Activated CD8-positive, alpha-beta memory T cell treated with anti-CD3 and anti-CD28 coated beads, Interleukin-2, amount 50 U/mL, for 1 hour (primary cell): ENCODE data around the gene AKT1.
"Not testable (repeated sequence)": the region's sequence is repeated elsewhere in the genome, so short reads cannot be mapped to it uniquely, and the experiment has no call there.

Experiments used
- DNase-seq: peaks from one replicate; pipeline ENCODE4 v3.0.0-alpha.2; 2020; ENCODE audit errors: extremely low read depth

Gene AKT1

DNA sequence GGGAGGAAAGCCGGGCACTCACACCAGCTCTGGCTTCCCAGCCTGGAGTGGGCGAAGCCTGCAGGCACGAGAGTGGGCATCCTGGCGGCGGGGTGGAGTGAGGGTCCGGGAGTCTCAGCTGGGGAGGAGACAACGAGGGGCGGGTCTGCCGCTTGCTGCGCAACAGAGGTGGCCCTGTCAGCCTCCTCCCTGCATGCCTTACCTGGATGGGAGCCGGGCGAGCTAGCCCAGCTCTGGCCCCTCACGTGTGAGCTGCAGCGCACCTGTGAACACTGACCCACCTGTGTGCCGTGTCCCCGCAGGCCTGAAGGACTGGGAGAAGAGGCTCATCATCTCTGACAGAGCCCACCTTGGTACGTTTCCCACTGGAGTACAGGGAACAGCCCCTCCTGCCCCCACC lies 56.5 kb downstream of the AKT1 start:
- DNase-seq, result no peak

DNA sequence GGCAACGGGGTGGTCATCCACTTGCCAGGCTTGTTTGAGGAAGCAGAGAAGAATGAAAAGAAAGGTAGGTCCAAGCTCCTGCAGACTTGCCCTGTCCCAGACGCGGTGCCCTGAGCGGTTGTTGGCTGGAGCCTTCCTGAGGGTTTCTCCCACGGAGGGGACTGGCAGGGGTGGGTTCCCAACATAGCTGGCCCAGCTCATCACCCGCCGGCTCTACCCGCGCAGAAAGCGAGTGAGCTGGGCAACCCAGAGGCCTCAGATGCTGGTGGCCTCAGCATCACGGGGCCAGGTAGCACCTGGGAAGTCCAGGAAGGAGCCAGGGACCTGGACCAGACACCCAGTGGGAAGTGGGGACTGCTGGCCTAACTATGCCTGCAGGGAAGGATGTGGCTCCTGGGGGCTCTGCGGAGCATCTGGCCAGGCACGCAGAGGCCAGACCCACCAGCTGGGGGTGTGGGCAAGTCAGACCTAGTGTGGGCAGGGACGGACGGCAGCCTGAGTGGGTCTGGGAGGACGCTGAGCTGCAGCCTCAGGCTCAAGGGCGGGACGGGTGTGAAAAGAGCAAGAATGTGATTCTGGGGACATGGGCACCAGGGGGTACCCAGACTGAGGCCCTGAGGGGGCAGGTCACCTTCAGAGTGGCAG lies 57.1 kb downstream of the AKT1 start:
- DNase-seq, result no peak

DNA sequence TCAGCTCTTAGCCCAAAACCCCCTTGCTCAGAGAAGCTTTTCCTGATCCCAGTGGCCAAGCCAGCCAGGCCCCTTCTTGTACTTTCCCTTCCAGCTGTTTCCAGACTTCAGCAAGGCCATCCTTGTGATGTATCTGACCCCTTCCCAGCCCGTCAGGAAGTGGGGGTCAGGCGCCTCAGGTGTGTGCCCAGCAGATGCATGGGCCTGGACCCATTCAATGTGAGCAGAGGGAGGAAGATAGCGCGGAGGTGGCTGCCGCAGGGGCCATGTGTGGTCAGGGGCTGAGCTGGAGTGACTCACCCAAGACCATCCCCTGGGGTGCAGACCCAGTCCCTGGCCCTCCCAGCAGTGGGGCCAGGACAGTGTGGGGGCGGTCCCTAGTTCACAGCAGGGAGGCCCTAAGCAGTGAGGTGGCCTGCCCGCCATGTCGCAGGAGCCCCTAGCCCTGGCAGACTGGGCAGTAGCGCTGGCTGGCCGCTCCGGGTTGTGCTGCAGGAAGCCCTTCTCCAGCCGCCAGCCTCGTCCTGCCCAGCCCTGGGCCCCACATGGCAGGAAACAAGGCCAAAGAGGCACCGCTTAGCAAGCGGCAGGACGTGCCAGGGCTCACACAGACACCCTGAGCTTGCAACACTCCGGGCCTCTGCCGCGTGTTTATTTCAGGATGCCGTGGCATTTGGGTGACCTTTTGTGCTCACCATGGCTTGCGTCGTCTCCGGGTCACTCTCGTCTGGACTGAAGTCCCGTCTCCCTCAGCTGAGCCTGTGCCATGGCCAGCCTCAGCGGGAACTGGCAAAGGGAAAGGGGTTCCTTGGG lies 59.5 kb downstream of the AKT1 start:
- DNase-seq, result no peak

DNA sequence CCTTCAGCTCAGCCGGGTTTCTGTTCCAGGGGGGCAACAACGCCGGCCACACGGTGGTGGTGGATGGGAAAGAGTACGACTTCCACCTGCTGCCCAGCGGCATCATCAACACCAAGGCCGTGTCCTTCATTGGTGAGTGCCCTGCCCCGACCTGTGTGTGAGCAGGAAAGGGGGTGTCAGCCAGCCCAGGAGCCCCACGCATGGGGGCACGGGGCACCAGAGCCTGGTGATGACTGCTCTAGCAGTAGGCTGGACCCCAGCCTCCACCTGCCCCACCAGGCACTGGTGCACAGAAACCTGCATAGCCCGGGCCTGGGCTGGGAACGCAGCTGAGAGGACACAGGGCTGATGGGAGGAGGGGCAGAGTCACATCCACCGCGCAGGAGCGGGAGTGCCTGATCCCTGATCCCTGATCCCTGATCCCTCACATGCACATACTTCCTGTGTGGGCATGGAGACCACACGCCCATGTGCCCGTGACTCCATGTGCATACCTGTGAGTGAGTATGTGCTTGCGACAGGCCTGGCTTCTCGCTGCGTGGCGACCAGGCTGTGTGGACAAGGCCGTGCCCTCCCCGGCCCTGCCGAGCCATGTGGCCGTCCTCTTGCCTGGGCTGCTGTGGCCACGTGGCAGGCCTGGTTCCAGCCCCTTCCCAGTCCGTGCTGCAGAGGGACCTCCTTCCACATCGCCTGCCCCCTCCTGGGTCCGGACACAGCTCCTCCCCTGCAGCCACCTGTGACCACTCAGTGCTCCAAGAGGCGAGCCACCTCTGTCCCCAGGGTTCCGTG lies 60.4 kb downstream of the AKT1 start:
- DNase-seq, result no peak

DNA sequence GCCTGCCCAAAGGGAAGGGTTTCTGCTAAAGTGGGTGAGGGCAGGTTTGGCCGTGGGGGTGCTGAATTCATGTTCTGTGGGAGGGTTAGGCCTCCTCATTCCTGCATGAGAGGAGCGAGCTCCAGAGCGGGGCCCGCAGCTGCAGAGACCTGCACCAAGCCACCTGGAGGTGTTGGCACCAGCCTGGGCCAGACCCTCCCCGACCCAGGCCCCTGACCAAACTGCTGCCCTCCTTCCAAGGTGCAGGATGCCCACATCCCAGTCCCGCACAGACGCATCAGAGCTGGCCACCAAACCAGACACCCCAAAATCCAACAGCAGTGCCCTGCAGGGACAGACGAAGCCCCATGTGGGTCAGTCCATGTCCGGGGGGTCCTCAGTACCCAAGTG lies 61.0 kb downstream of the AKT1 start:
- DNase-seq, result no peak

DNA sequence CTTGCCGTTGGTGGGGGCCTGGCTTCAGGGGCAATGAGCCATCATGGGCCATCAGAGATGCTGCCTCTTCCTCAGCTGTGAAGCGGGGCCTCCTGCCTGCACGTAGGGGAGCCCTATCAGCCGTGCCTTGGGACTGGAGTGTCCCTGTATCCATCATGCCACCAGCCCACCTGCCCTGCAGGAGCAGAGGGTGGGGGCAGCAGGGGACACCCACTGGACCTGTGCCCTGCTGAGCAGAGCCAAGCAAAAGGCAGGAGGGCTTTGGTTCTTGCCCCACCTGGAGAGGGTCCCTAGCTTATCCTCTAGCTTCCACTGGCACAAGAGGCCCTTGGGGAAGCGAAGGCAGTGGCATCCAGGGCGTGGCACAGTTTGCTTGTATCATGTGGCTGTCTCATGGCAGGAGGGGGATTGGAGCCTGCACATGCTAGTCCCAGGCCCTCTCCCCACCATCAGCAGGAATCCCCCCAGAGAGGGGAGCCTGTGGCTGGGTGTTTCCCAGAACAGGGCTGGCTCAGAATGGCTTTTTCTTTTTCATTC lies 61.4 kb downstream of the AKT1 start:
- DNase-seq, result no peak

DNA sequence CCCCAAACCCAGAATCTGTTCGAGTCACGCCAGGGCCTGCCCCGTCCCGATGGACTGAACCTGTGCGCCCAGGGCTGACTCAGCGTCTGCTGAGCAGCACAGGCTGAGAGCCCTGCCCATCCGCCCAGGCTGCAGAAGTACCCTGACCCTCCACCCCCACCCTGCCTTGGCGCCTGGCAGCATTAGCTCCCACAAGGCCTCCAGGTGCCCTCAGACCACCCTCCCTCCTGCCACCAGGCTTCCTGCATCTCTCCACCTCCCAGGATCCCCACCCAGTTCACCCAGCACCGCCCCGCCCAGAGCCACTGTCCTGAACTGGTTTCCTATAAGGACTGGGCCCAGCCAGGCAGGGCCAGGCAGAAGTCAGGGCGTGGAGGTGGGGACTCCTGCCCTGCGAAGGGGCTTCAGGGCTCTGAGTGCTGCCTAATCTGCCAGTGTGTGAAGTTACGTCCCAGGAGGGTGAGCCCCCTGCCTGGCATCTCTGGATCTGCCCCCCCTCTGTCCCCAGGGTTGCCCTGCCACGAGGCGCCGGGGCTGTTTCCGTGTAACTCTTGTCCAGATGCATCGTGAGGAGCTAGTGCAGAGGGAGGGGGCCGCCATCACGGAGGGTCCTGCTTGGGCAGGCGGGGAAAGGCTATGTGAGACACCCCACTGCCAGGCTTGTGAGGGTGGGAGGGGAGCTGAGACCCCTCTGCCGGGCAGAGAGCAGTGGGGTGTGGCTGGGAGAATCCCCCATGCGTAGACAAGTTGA lies 62.4 kb downstream of the AKT1 start:
- no peak for DNase-seq

DNA sequence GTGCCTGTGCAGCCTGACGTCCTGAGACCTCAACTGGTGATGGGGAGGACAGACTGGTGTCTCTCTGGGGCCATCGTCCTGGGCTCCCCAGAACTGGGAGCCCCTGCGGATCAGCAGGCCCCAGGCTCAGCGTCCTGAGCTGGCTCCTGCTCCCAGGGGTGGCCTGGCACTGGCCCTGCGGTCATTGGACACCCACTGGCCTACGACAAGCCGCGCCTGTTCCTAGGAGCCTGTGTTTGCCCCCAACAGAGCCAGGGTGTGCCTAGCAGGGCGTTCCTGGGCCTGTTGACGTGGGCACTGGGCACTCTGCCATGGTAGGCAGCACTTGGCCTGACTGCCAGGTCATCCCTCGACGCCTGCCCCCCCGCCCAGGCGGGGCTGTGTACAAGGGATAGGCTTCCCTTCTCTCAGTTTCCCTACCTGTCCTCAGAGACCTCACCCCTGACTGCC lies 63.2 kb downstream of the AKT1 start:
- DNase-seq, result no peak

DNA sequence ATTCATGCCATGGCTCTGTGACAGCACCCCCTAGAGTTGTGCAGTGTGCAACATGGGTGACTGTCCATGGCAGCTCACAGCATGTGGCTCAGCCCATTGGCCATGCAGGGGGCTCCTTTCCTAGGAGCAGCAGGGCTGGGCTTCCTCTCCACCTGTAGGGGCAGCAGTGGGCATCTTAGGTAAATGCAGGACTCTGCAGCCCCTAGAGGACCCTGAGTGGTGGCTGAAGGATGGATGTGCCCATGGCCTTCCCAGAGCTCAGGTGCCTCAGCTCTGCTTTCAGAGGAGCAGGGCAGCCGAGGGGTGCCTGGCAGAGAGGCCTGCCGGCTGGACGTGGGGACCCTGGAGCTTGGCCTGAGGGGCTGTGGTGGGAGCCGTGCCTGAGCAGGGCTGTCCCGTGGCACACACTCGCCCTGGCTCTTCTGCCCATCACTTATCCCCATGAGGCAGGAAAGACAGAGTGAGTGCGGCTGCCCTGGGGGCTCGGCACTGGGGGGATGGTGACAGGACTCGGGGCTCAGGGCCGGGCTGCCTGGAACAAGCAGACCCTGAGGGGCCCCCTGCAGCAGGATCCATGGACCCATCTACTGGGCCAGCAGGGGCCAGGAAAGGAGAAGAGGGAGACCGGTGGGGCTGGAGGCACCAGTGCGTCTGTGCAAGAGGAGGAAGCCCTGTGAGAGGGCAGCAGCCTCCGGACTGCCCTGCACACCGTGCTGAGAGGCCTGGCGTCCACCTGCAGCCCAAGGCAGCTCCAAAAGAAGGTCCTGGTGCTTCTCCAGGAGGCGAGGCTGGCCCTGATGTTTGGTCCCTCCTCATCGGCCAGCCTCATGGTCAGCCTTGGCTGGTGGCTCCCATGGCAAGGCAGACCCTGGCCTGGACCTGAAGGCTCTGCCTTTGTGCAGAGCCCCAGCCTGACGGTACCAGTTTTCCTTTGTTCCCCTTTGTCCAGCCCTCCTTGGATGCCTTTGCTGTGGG lies 63.9 kb downstream of the AKT1 start:
- no peak for DNase-seq

DNA sequence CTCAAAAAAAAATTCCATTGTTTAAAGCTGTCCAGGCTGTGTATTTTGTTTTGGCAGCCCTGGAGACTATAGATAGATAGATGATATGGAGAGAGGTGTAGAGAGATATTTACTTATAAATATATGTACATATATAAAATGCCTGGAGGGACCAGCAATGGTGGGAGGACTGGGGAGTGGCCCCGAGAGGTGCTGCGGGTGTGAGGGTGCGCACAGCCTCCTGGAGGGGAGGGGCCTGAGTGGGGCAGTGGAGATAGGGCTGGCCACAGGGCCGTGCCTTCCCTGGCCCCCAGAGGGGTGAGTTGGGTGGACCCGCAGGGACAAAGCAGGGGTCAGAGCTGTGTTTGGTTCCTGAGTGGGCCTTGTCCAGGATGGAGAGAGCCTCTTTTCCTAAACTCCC lies 65.1 kb downstream of the AKT1 start:
- DNase-seq, result no peak

DNA sequence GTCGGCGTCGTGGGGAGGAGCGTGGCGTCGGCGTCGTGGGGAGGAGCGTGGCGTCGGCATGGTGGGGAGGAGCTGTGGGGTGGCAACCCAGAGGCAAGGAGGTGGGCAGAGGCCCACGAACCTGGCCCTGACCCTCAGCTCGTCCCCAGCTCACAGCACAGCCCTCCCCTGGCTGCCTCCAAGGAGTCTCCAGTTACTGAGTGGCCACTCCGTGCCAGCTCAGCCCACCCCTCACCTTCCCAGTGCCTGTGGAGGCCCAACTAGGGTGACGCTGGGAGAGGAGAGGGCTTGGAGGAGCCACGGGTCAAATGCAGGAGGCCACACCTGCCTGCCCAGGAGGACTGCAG lies 65.7 kb downstream of the AKT1 start:
- DNase-seq, result no peak

DNA sequence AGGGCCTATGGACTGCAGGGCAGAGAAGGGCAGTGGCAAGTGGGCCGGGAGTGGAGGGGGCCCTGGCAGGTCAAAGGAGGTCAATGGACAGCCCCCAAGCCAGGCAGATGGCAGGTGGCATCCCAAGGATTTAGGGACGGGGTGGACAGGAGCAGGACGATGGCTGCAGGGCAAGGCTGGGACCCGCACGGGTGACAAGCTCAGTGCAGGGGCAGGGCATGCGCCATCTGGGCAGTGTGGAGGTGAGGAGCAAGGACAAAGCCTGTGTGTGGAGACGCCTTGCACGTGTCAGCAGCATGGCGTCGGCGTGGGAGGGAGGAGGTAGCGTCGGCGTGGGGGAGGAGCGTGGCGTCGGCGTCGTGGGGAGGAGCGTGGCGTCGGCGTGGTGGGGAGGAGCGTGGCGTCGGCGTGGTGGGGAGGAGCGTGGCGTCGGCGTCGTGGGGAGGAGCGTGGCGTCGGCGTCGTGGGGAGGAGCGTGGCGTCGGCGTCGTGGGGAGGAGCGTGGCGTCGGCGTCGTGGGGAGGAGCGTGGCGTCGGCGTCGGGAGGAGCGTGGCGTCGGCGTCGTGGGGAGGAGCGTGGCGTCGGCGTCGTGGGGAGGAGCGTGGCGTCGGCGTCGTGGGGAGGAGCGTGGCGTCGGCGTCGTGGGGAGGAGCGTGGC lies 66.2 kb downstream of the AKT1 start:
- not testable (repeated sequence) for DNase-seq

DNA sequence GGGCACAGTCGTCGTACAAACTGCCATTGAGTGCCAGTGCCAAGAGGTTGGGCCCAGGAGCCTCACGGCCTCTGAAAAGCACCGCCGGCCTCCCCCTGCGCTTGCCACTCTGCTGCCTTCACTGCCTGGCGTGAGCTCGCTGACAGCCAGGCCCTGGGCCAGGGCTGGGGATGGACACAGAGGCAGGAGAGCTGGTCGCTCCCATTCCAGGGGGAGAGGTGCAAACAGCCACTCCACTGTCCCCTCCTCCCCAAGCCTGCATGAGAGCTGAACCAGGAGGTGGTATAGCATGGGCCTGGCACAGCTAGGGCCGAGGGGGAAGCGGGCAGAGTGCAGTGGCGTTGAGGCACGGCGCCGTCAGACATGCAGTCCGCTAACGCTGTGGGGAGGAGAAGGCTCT lies 66.9 kb downstream of the AKT1 start:
- DNase-seq, result no peak

DNA sequence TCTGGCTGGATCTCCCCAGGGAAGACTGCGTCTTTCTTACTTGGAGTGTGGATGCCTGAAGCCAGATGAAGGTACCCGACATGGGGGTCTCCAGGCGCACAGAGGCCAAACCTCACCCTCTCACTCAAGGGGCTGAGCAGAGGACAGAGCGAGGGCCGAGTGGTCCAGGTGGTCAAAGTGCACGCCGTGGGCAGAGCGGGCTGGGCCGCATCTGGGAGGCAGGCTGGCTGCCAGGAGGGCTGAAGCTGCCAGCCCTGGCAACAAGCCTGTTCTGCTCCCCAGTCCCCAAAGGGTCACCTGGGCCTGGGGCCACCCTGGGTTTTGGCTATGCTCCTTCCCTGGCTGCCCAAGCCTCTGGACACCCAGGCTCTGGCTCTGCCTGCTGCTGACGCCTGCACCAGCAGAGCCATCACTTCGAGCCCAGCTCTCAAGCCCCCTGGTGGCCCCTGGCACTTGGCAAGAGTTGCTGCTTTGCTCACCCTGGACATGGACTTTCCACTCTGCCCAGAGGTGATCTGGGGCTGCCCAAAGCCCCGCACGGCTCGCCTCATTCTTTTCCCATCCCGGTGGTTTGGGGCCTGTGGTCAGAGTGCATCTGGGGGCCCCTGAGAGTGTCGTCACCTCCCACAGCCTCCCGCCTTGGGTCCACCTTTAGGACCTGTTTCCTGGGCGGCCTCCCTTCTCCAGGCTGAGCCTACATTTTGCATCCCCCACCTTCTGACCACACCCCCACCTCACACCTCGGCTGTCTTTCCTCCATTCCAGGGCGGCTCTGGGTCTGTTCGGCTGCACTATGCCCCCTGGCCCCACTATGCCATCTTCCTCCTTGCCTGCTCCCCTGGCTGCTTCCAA lies 68.7 kb downstream of the AKT1 start:
- DNase-seq, result no peak

DNA sequence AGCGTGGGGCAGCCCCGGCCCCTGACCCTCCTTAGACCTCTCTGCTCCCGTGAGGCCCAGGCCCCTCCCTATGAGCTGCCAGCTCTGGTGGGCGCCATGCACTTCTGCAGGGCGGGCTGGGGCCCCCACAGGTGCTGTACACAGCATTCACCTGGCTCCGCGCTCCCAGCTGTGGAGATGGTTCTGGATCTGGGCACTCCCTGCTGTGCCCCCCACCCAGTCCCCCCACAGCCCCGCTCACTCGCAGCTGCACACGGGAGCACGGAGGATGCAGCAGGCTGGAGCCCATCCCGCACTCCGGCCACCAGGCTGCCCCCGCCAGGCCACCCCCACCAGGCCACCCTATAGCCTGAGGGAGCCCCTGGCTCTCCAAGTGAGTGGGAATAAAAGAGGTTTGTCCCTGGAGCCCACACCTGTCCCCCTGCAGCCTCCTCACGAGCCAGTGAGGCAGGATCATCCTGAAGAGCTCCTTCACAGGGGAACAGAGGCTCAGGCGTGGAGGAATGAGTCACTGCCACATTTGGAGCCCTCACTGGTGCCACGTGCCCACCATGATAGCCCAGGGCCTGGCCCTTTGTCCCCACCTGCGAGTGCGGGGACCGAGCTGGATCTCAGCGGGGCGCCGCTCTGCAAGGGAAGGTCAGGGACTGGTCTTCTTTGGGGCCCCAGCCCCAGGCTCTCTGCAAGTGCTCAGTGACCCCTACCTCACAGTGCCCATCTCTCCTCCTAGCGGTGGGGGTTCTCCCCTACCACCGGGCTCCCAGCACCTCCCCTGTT lies 69.6 kb downstream of the AKT1 start:
- no peak for DNase-seq

DNA sequence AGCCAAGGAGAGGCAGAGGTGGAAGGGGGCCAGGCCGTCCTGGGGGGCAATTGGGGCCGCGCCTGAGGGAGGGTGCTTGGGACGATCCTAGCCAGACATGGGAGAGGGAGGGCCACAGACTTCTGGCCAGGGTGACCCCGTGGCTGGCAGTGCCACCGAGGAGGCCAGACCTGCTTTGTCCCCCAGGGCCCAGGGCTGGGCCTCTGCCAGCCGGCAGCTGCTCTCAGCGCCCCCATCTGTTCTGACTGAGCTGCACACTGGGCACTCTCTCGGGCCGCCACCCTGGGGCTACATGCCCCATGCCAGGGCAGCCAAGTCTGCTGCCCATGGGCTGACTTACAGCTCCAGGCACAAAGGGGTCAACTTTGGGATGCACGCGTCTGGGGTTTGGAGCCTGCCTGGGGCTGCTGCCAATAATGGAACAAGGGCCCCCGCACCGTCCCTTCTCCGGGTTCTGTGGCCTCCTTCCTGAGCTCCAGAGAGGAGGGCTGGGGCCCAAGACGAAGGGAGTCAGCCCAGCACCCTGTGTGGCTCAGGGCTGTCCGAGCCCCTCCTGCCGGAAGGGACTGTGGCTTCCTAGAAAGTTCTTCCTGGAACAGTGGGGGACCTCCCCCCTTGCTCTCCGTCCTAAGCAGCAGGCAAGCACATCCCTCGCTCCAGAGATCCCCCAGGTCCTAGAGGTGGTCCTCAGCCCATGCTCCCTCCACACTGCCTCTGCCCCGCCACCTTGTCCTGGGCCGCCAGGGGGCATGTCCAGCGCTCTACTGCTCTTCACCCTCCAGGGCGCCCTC lies 70.4 kb downstream of the AKT1 start:
- DNase-seq, result no peak

DNA sequence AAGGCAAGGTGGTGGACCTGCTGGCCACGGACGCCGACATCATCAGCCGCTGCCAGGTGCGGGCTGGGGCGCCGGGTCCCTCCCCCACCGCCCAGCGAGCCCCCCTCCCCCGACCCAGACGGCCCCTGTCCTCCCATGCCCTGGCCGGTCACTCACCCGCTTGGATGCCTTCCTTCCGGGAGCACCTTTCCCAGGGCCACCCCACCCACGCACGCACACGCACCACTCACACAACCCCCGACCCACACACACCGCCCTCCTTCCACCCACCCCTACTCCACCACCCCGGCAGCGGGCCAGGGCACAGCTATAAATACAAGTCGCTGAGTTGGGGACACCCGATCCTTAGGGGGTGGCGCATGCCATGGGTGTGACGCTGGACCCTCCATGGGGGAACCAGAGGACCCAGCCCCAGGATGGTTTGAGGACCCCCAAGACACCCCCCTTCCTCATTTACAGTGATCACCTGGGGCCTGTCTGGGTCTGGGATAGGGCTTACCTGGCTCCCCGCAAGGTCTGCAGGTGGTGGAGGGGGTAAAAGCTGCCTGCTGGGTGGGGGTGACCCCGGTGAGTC lies 71.1 kb downstream of the AKT1 start:
- no peak for DNase-seq
